K562 (cell line): ENCODE results near the gene HGS. TPM values are rescaled to one million over a fixed set of nuclear protein-coding genes. Genes with fewer than 3 reads are reported as not detected.

ENCODE experiments used
- ATF4 ChIP-seq: fragments of 450-650 bp; formaldehyde crosslinking; IDR thresholded peaks from 2 replicates; pipeline ENCODE4 v1.4.0; 2022; ENCODE audit warnings: mild to moderate bottlenecking, moderate library complexity
- BCL6 ChIP-seq: fragments of 250-450 bp; sonication (Bioruptor Pico); IDR thresholded peaks from 2 replicates; pipeline ENCODE4 v1.4.0; 2020
- C11orf30 ChIP-seq: fragments of 450-650 bp; IDR thresholded peaks from 2 replicates; pipeline ENCODE4 v1.6.1; 2016; ENCODE audit warnings: low read depth, mild to moderate bottlenecking
- CHCHD3 ChIP-seq: fragments of 250-450 bp; sonication (Bioruptor Pico); IDR thresholded peaks from 2 replicates; pipeline ENCODE4 v2.1.2; 2022; ENCODE audit warnings: mild to moderate bottlenecking
- ELF2 ChIP-seq: fragments of 250-450 bp; sonication (Bioruptor Pico); IDR thresholded peaks from 2 replicates; pipeline ENCODE4 v1.5.0; 2021; ENCODE audit warnings: mild to moderate bottlenecking
- GMEB1 ChIP-seq: fragments of 250-450 bp; sonication (Bioruptor Pico); IDR thresholded peaks from 2 replicates; pipeline ENCODE4 v1.4.0; 2020; ENCODE audit warnings: mild to moderate bottlenecking
- LCOR ChIP-seq: sonication (generic); formaldehyde crosslinking; IDR thresholded peaks from 2 replicates; pipeline ENCODE4 v1.8.0; 2022; ENCODE audit warnings: mild to moderate bottlenecking, missing genetic modification reagents
- NCOR1 ChIP-seq: fragments of 450-650 bp; IDR thresholded peaks from 2 replicates; pipeline ENCODE4 v1.6.1; 2016; ENCODE audit warnings: mild to moderate bottlenecking, moderate library complexity
- POLR2B ChIP-seq: fragments of 450-650 bp; IDR thresholded peaks from 2 replicates; pipeline ENCODE4 v1.6.1; 2018; ENCODE audit warnings: low read depth; ENCODE audit not compliant: partially characterized antibody
- POLR2G ChIP-seq: fragments of 200-400 bp; formaldehyde crosslinking; IDR thresholded peaks from 2 replicates; pipeline ENCODE4 v1.6.1; 2017; ENCODE audit warnings: low read depth, mild to moderate bottlenecking, antibody characterized with exemption, low read length, moderate library complexity
- RBM22 ChIP-seq: fragments of 200-400 bp; formaldehyde crosslinking; IDR thresholded peaks from 2 replicates; pipeline ENCODE4 v1.6.1; 2018; ENCODE audit warnings: low read length, low read depth; ENCODE audit not compliant: poor library complexity, severe bottlenecking
- SMAD3 ChIP-seq: fragments of 450-650 bp; formaldehyde crosslinking; conservative IDR thresholded peaks from 2 replicates; pipeline ENCODE4 v1.4.0; 2020; ENCODE audit warnings: mild to moderate bottlenecking
- SMAD4 ChIP-seq: fragments of 250-450 bp; sonication (Bioruptor Pico); conservative IDR thresholded peaks from 2 replicates; pipeline ENCODE4 v1.8.0; 2021; ENCODE audit warnings: inconsistent platforms, mild to moderate bottlenecking, moderate library complexity
- SP1 ChIP-seq: sonication (generic); formaldehyde crosslinking; IDR thresholded peaks from 2 replicates; pipeline ENCODE4 v1.8.1; 2022; ENCODE audit warnings: mild to moderate bottlenecking, missing genetic modification reagents
- SP2 ChIP-seq: IDR thresholded peaks from 2 replicates; pipeline ENCODE4 v1.6.1; 2011; ENCODE audit warnings: mild to moderate bottlenecking, low read depth, low read length, moderate library complexity; ENCODE audit not compliant: poor library complexity, severe bottlenecking; ENCODE audit errors: extremely low read depth
- THAP12 ChIP-seq: fragments of 250-450 bp; sonication (Bioruptor Pico); IDR thresholded peaks from 2 replicates; pipeline ENCODE4 v1.9.0; 2021; ENCODE audit warnings: mild to moderate bottlenecking, inconsistent platforms
- THRA ChIP-seq: fragments of 450-650 bp; IDR thresholded peaks from 2 replicates; pipeline ENCODE4 v1.6.1; 2017; ENCODE audit warnings: mild to moderate bottlenecking, moderate library complexity
- TRIM24 ChIP-seq, 2 experiments: fragments of 450-650 bp; IDR thresholded peaks; 2 replicates each; pipeline ENCODE4 v1.6.1; 2016
- XRCC3 ChIP-seq: fragments of 450-650 bp; IDR thresholded peaks from 2 replicates; pipeline ENCODE4 v1.6.1; 2017; ENCODE audit warnings: mild to moderate bottlenecking, moderate library complexity
- ZNF140 ChIP-seq: fragments of 250-450 bp; sonication (Bioruptor Pico); IDR thresholded peaks from 2 replicates; pipeline ENCODE4 v1.8.0; 2021; ENCODE audit warnings: moderate library complexity, mild to moderate bottlenecking, inconsistent platforms
- ZNF143 ChIP-seq: sonication (generic); formaldehyde crosslinking; IDR thresholded peaks from 2 replicates; pipeline ENCODE4 v1.9.0; 2022; ENCODE audit warnings: mild to moderate bottlenecking, missing genetic modification reagents
- ZNF165 ChIP-seq: fragments of 250-450 bp; sonication (Bioruptor Pico); IDR thresholded peaks from 2 replicates; pipeline ENCODE4 v1.4.0; 2020; ENCODE audit warnings: borderline replicate concordance
- polyA plus RNA-seq, 8 experiments: library from polyadenylated mRNA; depleted of rRNA in 4 of 8; stranded (reverse) in 5 of 8; unstranded in 3 of 8; fragments of >200 nt; fragmentation: Nextera tagmentation in 2 of 8; fragmentation: Illumina TruSeq in 1 of 8; extraction: Ambion mirVana in 2 of 8; extraction: Trizol in 1 of 8; gene quantifications; 2 replicates each; pipeline versions ENCODE4 v1.2.1 to v1.2.3, GENCODE V29; 2011 to 2014; ENCODE audit warnings: inconsistent platforms in 1 of 8, missing spikeins in 1 of 8
- total RNA-seq, 7 experiments: library from RNA; depleted of rRNA in 6 of 7; stranded (reverse); fragments of >200 nt in 6 of 7; fragmentation: Illumina TruSeq in 2 of 7; extraction: Trizol in 2 of 7; gene quantifications; 2 replicates each; pipeline versions ENCODE4 v1.2.1 to v1.2.3, GENCODE V29; 2011 to 2021; ENCODE audit warnings: low replicate concordance in 1 of 7

The HGS gene
- total and polyA plus RNA-seq, 9 of the 15 experiments (the other 6 are each of a cell fraction or from before 2014, with no cell fraction given), result 3.9 to 176 (median 77.1) TPM

- no peak for TF ChIP-seq THRA
- peak; percentile 96 for TF ChIP-seq GMEB1 (CRISPR knock-in tag)
- TF ChIP-seq ZNF143 (CRISPR knock-in tag), result no peak
- peak; percentile 96 for TF ChIP-seq POLR2G
- TF ChIP-seq XRCC3, result no peak
- TF ChIP-seq NCOR1, result peak; percentile 15; the same call in 1 of the 2 replicates
- 0 out of 2 replicates have a peak, but pooled peaks have one; percentile 60 for TF ChIP-seq SMAD3 (CRISPR knock-in tag)
- peak; percentile 82 for TF ChIP-seq SP1
- no peak for TF ChIP-seq ZNF165
- TF ChIP-seq POLR2B, result peak; percentile 55
- TF ChIP-seq C11orf30, result peak; percentile 61
- 0 out of 2 replicates have a peak, but pooled peaks have one; percentile 12 for TF ChIP-seq ATF4 (CRISPR knock-in tag)
- TF ChIP-seq SP2, result no peak
- no peak for TF ChIP-seq BCL6
- TF ChIP-seq CHCHD3 (CRISPR knock-in tag), result no peak
- TF ChIP-seq THAP12 (CRISPR knock-in tag), result peak; percentile 95
- peak; percentile 68; the same call in 1 of the 2 replicates for TF ChIP-seq LCOR (CRISPR knock-in tag)
- no peak for TF ChIP-seq ZNF140 (CRISPR knock-in tag)
- TF ChIP-seq RBM22, result peak; percentile 53
- peak in 1 of 2 experiments; percentile 92; a peak in 2 of 4 replicates for TF ChIP-seq TRIM24 (IDR thresholded peaks at IDR 0.05)
- TF ChIP-seq SMAD4 (CRISPR knock-in tag), result peak; percentile 95
- peak; percentile 60; the same call in 1 of the 2 replicates for TF ChIP-seq ELF2
These were observed 47.1 kb upstream of the HGS start, which contains the start of the genes NPLOC4 and TSPAN10 (continued) for GRCh38 chr17:81636505-81637288.
